HG02763 (cell line): ENCODE data around the gene GPR162.
"Not testable (repeated sequence)": the region's sequence is repeated elsewhere in the genome, so short reads cannot be mapped to it uniquely, and the experiment has no call there.

Experiments used
- ATAC-seq: cut with Tn5 transposase; IDR thresholded peaks from one replicate; pipeline ENCODE4 v1.9.1; 2021; ENCODE audit warnings: mild to moderate bottlenecking, moderate library complexity; ENCODE audit not compliant: unreplicated experiment

Gene GPR162

GRCh38 chr12:6852651-6853354 lies 31.2 kb downstream of the GPR162 start:
- no peak for ATAC-seq

GRCh38 chr12:6853626-6854025 lies 32.0 kb downstream of the GPR162 start:
- ATAC-seq, result no peak

- ATAC-seq, result no peak
These were observed 32.4 kb downstream of the GPR162 start for GRCh38 chr12:6854036-6854435.

- no peak for ATAC-seq
These were observed 33.7 kb downstream of the GPR162 start for GRCh38 chr12:6855322-6855721.

- ATAC-seq, result no peak
These were observed 37.2 kb downstream of the GPR162 start for GRCh38 chr12:6858799-6859198.

- no peak for ATAC-seq
These were observed 38.5 kb downstream of the GPR162 start for GRCh38 chr12:6860116-6860515.

GRCh38 chr12:6860942-6861341 lies 39.3 kb downstream of the GPR162 start:
- ATAC-seq, result no peak

- ATAC-seq, result no peak
These were observed 39.8 kb downstream of the GPR162 start for GRCh38 chr12:6861391-6861790.

- no peak for ATAC-seq
These were observed 41.4 kb downstream of the GPR162 start for GRCh38 chr12:6863033-6863432.

- ATAC-seq, result no peak
These were observed 42.1 kb downstream of the GPR162 start for GRCh38 chr12:6863586-6864321.

GRCh38 chr12:6865307-6865706 lies 43.7 kb downstream of the GPR162 start:
- ATAC-seq, result not testable (repeated sequence)

- no peak for ATAC-seq
These were observed 44.7 kb downstream of the GPR162 start for GRCh38 chr12:6866163-6866919.

- no peak for ATAC-seq
These were observed 45.3 kb downstream of the GPR162 start for GRCh38 chr12:6866920-6867412.

- peak; percentile 63 for ATAC-seq
These were observed 46.0 kb downstream of the GPR162 start, which contains the start of gene TPI1 for GRCh38 chr12:6867413-6868210. Gene TPI1 (plus strand): TSS chr12:6867531. CDS start chr12:6867567, 36 bp downstream.

- ATAC-seq, result no peak
These were observed 46.8 kb downstream of the GPR162 start for GRCh38 chr12:6868211-6869048.

GRCh38 chr12:6869049-6870021 lies 47.7 kb downstream of the GPR162 start:
- no peak for ATAC-seq

GRCh38 chr12:6870304-6870703 lies 48.7 kb downstream of the GPR162 start:
- ATAC-seq, result not testable (repeated sequence)
